ENCODE data around the gene BBC3.
"Not testable (repeated sequence)": the region's sequence is repeated elsewhere in the genome, so short reads cannot be mapped to it uniquely, and the experiment has no call there.

BBC3 gene

GRCh38 chr19:47257411-47258169 lies 26.6 kb upstream of the BBC3 start:
- no peak for DNase-seq

- peak; percentile 100 for DNase-seq
Measured at GRCh38 chr19:47256693-47257410, 25.9 kb upstream of the BBC3 start.

- DNase-seq: peak; percentile 84 to 92
Measured at GRCh38 chr19:47255879-47256692, 25.1 kb upstream of the BBC3 start, which contains the start of gene CCDC9. Gene CCDC9 (plus strand): TSS chr19:47256525. CDS start chr19:47258401, 1,876 bp downstream.

- no peak for DNase-seq
Measured at GRCh38 chr19:47253970-47254369, 23.0 kb upstream of the BBC3 start.

GRCh38 chr19:47253467-47253881 lies 22.5 kb upstream of the BBC3 start:
- DNase-seq: no peak

GRCh38 chr19:47253016-47253415 lies 22.0 kb upstream of the BBC3 start:
- not testable (repeated sequence) for DNase-seq

- peak; percentile 57 to 73 for DNase-seq
Measured at GRCh38 chr19:47247308-47247990, 16.4 kb upstream of the BBC3 start.

- peak; percentile 91 to 94 for DNase-seq
Measured at GRCh38 chr19:47243776-47244547, 13.0 kb upstream of the BBC3 start.

GRCh38 chr19:47243364-47243775 lies 12.4 kb upstream of the BBC3 start:
- no peak for DNase-seq

- DNase-seq: no peak
Measured at GRCh38 chr19:47241919-47242577, 11.0 kb upstream of the BBC3 start.

- DNase-seq: peak; percentile 8 to 34
Measured at GRCh38 chr19:47240996-47241918, 10.3 kb upstream of the BBC3 start.

- no peak for DNase-seq
Measured at GRCh38 chr19:47240556-47240955, 9.6 kb upstream of the BBC3 start.

GRCh38 chr19:47239610-47240296 lies 8.8 kb upstream of the BBC3 start:
- no peak for DNase-seq

GRCh38 chr19:47239152-47239551 lies 8.2 kb upstream of the BBC3 start:
- no peak for DNase-seq

GRCh38 chr19:47236072-47236675 lies 5.2 kb upstream of the BBC3 start:
- no peak for DNase-seq

- DNase-seq: no peak
Measured at GRCh38 chr19:47232422-47233211, 1.6 kb upstream of the BBC3 start.

- DNase-seq: peak; percentile 19 to 39
Measured at GRCh38 chr19:47231215-47232054, 436 bp upstream of the BBC3 start.
